Stimulated activated CD4-positive, alpha-beta T cell treated with anti-CD3 and anti-CD28 coated beads, TNF-alpha, amount 100 ng/mL, for 4 hours (primary cell): ENCODE results near the gene PRRC2A.

ENCODE experiments used
- DNase-seq, 3 experiments: peaks; one replicate each; pipeline ENCODE4 v3.0.0-alpha.2; 2020; ENCODE audit warnings: low read depth in 3 of 3

Gene PRRC2A

GRCh38 chr6:31665501-31666336 lies 45.2 kb downstream of the PRRC2A start, which contains the start of gene CSNK2B:
Gene CSNK2B, plus strand, starts transcription at chr6:31666080. Its CDS starts 752 bp downstream, at chr6:31666832.
- DNase-seq = peak; percentile 93 to 97 (median 96)

- no peak for DNase-seq
Measured at GRCh38 chr6:31666337-31666965, 45.9 kb downstream of the PRRC2A start.

- DNase-seq = no peak
Measured at GRCh38 chr6:31669676-31670075, 49.2 kb downstream of the PRRC2A start, which contains the start of gene LY6G5B. Gene LY6G5B, plus strand, starts transcription at chr6:31669976. Its CDS starts 975 bp downstream, at chr6:31670951.

- DNase-seq = no peak
Measured at GRCh38 chr6:31676322-31676903, 55.9 kb downstream of the PRRC2A start.

GRCh38 chr6:31676904-31677303 lies 56.4 kb downstream of the PRRC2A start:
- no peak for DNase-seq

GRCh38 chr6:31677955-31678354 lies 57.4 kb downstream of the PRRC2A start:
- no peak for DNase-seq

GRCh38 chr6:31680226-31681134 lies 60.0 kb downstream of the PRRC2A start, which contains the start of gene LY6G5C:
Gene LY6G5C, minus strand, starts transcription at chr6:31681067. Its CDS starts 694 bp downstream, at chr6:31680373.
- DNase-seq = peak in 1 of 3 experiments; percentile 44

- DNase-seq = no peak
Measured at GRCh38 chr6:31681135-31681671, 60.7 kb downstream of the PRRC2A start.

- DNase-seq = no peak
Measured at GRCh38 chr6:31683591-31683990, 63.1 kb downstream of the PRRC2A start.

- no peak for DNase-seq
Measured at GRCh38 chr6:31686483-31686882, 66.0 kb downstream of the PRRC2A start.

GRCh38 chr6:31687321-31687720 lies 66.8 kb downstream of the PRRC2A start:
- no peak for DNase-seq
